SIG-M5 treated with dmso at 0.1 percent for 504 hours (cell line): ENCODE data around the gene TSG101.

Source experiments
- DNase-seq: peaks from one replicate; lab custom pipeline; 2025; ENCODE audit not compliant: unreplicated experiment; lab: John Stamatoyannopoulos, UW

Gene TSG101, protein sequence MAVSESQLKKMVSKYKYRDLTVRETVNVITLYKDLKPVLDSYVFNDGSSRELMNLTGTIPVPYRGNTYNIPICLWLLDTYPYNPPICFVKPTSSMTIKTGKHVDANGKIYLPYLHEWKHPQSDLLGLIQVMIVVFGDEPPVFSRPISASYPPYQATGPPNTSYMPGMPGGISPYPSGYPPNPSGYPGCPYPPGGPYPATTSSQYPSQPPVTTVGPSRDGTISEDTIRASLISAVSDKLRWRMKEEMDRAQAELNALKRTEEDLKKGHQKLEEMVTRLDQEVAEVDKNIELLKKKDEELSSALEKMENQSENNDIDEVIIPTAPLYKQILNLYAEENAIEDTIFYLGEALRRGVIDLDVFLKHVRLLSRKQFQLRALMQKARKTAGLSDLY

GRCh38 chr11:18526521-18527296 is at the start of gene TSG101:
TSG101 (minus strand) TSS chr11:18526942; CDS start chr11:18526816, 126 bp downstream.
- DNase-seq: peak; percentile 83

DNA sequence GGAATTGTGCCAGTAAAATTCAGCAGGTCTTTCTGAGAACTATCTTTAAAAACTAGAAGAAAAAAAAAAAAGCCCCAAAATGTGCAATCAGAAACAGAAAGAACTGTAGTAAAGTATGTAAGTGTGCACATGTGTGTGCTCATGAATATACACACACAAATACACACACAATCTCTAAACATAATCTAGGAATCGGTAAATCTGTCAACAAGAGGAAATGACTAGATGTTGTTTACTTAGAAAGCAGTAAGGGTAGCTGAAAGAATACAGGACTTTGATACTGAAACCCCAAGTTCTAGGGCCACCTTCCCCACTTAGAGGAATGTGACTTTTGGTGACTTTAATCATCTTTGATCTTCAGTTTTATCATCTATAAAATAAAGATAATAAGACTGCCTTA is 48.6 kb upstream of the TSG101 start:
- DNase-seq: no peak

DNA sequence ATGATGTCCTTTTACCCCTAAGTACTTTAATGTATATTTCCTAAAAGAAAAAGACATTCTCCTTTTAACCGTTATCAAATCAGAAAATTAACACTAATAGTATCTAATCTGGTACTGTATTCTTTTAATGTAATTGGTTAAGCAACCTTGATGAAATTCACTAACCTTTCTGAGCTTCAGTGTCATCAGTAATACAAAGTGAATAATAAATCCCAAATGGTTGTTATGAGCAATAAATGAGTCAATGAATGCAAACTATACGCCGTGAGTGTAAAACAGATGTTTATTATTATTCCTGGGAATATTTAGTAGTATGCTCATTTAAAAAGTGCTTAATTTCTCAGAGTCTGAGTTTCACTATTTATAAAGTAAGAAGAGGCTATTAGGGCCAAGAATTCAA is 40.3 kb upstream of the TSG101 start:
- DNase-seq: no peak

GRCh38 chr11:18566406-18566805 is 39.7 kb upstream of the TSG101 start:
- DNase-seq: no peak

GRCh38 chr11:18564149-18564548 is 37.4 kb upstream of the TSG101 start:
- DNase-seq: no peak

DNA sequence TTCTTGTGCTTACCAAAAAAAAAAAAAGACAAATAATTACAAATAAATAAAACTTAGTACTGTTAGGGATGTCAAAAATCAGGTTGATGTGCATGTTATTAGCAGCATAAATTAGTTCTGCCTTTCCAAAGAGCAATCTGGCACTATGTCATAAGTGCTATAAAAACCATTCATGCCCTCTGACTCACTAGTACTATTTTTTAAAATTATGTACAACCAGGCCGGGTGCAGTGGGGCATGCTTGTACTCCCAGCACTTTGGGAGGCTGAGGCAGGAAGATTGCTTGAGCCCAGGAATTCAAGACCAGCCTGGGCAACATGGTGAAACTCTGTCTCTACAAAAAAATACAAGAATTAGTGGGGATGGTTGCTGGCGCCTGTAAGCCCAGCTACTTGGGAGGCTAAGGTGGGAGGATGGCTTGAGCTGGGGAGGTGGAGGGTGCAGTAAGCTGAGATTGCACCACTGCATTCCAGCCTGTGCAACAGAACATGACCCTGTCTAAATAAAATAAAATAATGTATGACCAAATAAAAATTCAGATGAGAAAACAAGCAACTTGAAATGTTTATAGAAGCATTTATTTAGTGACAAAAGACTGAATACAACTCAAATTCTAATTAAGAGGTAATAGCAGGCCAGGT is 36.5 kb upstream of the TSG101 start:
- DNase-seq: no peak

- no peak for DNase-seq
Observed at GRCh38 chr11:18548001-18548400, 21.3 kb upstream of the TSG101 start.

GRCh38 chr11:18540207-18541009 is 13.7 kb upstream of the TSG101 start:
- DNase-seq: peak; percentile 5

DNA sequence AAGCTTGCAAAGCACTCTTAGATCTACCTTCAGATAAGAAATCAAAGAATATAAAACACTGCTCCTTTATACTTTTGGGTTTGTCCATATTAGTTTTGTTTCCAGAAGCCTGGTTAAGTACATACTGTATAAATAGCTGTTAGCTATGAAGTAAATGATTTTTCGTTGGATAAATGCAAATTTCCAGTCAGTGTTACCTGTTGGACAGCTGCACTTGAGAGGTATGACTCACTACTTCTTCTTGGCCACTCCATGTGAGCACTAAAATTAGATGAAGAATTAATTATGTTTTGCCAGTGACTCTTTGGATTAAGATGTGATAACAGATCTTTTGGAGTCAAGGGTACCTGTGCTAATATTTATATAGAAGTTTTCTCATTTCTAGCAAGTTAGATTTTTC is 9.5 kb upstream of the TSG101 start:
- peak; percentile 14 for DNase-seq

DNA sequence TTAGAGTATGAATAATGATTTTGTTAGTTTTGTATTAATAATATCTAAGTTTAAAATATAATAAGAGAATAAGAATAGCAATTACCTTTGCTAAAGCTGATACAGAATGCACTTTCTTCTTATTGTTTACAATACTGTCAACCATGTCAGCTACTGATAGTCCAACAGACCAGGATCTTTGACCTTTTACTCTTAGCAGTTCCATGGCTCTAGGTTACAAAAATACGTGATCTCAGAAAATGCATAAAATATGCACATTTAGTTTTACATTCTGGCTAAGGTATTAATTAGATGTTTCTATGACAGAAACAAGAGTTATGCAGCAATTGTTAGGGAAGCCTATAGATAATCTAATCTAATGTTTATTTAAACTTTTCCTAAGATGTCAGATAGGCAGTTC is 7.5 kb upstream of the TSG101 start:
- no peak for DNase-seq

DNA sequence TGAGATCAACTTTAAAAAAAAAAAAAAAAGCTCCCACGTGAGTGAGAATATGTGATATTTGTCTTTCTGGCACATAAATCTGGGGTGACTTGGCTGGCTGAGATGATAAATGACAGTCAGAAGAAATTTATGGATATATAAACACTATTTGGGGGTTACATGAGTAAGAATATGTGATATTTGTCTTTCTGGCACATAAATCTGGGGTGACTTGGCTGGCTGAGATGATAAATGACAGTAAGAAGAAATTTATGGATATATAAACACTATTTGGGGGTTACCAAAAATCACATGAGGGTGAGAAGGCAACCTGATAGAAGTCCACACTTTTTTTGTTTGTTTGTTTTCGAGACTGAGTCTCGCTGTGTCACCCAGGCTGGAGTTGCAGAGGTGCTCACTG is 6.6 kb upstream of the TSG101 start:
- no peak for DNase-seq

GRCh38 chr11:18527512-18527911 is 770 bp upstream of the TSG101 start:
- DNase-seq: peak; percentile 60

DNA sequence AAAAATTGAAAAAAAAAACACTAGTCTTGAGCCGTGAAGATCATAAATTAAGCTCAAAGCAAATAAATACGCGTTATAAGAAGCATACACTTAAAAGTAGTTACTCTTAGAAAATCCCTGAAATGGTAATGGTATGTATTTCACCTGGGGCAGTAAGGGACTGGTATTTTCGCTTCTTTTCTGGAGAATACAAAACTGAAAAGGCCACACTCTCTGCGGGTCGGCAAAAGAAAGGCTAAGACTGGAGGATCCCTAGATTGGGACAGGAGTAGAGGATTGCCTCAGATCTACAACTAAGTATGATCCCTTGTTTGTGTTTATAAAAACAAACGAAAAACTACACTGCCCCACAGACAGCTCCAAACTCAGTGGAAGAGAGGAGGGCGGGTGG is 617 bp downstream of the TSG101 start:
- DNase-seq: no peak

- DNase-seq: no peak
Observed at GRCh38 chr11:18524248-18524647, 2.5 kb downstream of the TSG101 start.

GRCh38 chr11:18523084-18523483 is 3.7 kb downstream of the TSG101 start:
- no peak for DNase-seq

DNA sequence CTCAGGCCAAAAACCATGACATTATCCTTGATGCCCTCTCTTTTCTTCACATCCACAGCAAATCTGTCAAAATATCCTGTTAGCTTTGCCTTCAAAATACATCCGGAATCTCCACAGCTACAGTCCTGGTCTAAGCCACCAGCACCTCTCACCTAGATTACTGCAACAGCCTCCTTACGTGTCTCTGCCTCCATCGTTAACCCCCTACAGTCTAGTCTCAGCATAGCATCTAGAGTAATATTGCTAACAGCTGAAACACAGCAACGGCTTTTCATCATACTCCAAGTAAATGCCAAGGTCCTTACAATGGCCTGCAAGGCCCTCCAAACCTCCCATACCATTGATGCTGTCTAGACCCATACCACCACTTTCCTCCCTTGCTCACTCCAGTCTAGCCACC is 4.4 kb downstream of the TSG101 start:
- peak; percentile 5 for DNase-seq

GRCh38 chr11:18521122-18521521 is 5.6 kb downstream of the TSG101 start:
- no peak for DNase-seq

DNA sequence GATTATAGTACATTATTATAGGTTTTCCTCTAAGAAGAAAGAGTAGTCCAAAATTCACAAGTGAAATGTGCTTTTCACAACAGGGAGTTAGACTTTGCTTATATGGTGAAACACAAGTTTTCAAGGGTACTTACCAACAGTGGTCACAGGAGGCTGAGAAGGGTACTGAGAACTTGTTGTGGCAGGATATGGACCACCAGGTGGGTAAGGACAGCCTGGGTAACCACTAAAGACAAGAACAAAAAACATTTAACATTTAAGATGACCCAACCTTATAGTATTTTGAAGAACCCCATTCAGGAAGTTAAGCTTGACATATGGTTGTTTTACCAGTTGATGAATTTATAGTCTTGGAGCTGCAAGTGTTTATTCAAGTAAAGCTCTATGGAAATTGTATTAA is 24.4 kb downstream of the TSG101 start:
- no peak for DNase-seq

DNA sequence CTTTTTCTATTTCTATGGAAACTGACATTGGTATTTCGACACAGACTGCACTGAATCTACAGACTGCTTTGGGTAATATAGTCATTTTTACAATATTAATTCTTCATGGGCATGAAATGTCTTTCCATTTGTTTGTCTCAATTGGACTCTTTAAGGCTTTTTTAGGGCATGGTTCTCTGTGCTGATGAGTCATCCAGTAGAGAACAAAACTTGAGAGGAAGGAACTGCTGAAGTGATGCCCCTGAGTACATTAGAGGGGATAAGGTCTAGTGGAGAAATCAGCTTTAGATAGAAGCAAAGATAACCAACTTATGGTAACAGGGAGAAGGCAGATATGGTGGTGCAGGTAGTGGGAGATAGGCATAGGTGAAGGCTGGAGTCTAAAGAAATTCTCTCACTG is 25.1 kb downstream of the TSG101 start:
- DNase-seq: no peak

DNA sequence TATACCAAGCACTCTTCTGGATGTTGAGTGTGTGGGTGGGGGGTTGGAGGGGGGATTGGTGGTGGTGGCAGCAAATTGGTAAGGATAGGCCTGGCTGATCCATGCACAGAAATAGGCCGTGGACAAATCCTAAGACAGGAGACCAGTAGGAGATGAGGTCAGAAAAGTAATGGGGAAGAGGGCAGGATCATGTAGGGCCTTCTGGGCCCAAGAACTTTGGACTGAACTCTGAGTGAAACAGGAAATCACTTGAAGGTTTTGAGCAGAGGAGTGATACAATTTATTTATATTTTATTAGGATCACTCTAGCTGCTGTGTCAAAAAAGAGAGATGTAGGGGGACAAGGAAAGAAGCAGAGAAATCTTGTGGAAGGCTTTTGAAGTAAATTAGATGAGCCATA is 28.7 kb downstream of the TSG101 start:
- no peak for DNase-seq

DNA sequence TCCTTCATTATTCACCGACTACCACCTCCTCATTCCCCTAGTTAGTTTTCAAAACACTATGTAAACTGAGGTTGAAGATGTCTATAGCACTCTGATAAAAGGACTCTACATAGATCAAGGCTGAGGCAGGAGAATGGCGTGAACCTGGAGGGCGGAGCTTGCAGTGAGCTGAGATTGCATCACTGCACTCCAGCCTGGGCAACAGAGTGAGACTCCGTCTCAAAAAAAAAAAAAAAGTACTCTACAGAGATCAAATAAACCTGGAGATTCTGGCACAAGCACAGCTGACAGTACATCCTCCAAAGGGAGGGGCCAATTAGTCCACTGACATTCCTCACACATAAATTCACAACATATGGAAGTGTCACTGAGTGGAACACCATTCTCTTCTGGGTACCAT is 31.0 kb downstream of the TSG101 start:
- DNase-seq: no peak
